Karpas-422 (cell line): ENCODE results near the gene EVI5. TPM values are rescaled to one million over a fixed set of nuclear protein-coding genes. Genes with fewer than 3 reads are reported as not detected.

Experiments used
- DNase-seq: peaks from one replicate; pipeline ENCODE4 v3.0.0-alpha.2; 2015
- H2AFZ ChIP-seq: fragments of 200-600 bp; sonication (generic); 2 replicates; pipeline ENCODE4 v1.6.1; 2014; ENCODE audit warnings: antibody characterized with exemption, low read length, mixed read lengths
- H3K27ac ChIP-seq: fragments of 200-600 bp; sonication (generic); 2 replicates; pipeline ENCODE4 v1.5.1; 2014; ENCODE audit warnings: mild to moderate bottlenecking, low read length, moderate library complexity
- H3K27me3 ChIP-seq: fragments of 200-600 bp; sonication (generic); 2 replicates; pipeline ENCODE4 v1.6.1; 2014; ENCODE audit warnings: low read length, mixed read lengths
- H3K36me3 ChIP-seq: fragments of 200-600 bp; sonication (generic); 2 replicates; pipeline ENCODE4 v1.6.1; 2014; ENCODE audit warnings: low read length, mixed read lengths; ENCODE audit not compliant: insufficient read depth
- H3K4me1 ChIP-seq: fragments of 200-600 bp; sonication (generic); 2 replicates; pipeline ENCODE4 v1.6.1; 2014; ENCODE audit warnings: mild to moderate bottlenecking, low read length, mixed read lengths
- H3K4me2 ChIP-seq: fragments of 200-600 bp; sonication (generic); 2 replicates; pipeline ENCODE4 v1.6.1; 2014; ENCODE audit warnings: low read length, low read depth, mild to moderate bottlenecking; ENCODE audit not compliant: poor library complexity, severe bottlenecking
- H3K4me3 ChIP-seq: fragments of 200-600 bp; sonication (generic); 2 replicates; pipeline ENCODE4 v1.5.1; 2014; ENCODE audit warnings: mild to moderate bottlenecking, antibody characterized with exemption, low read length, mixed read lengths
- H3K79me2 ChIP-seq: fragments of 200-600 bp; sonication (generic); 2 replicates; pipeline ENCODE4 v1.6.1; 2014; ENCODE audit warnings: mild to moderate bottlenecking, low read length, mixed read lengths
- H3K9ac ChIP-seq: fragments of 200-600 bp; sonication (generic); 2 replicates; pipeline ENCODE4 v1.6.0; 2014; ENCODE audit warnings: low read length
- H3K9me2 ChIP-seq: fragments of 200-600 bp; sonication (generic), shearing (Covaris generic); replicated peaks from 2 replicates; pipeline ENCODE4 v1.6.0; 2014; ENCODE audit warnings: mild to moderate bottlenecking, low read length, moderate library complexity; ENCODE audit not compliant: insufficient read depth
- H3K9me3 ChIP-seq: fragments of 300-700, 200-600 bp; sonication (generic); 2 replicates; pipeline ENCODE4 v1.6.1; 2014; ENCODE audit warnings: low read length, mixed read lengths
- H4K20me1 ChIP-seq: fragments of 200-600 bp; sonication (generic); 2 replicates; pipeline ENCODE4 v1.6.1; 2014; ENCODE audit warnings: mild to moderate bottlenecking, antibody characterized with exemption, low read length, low read depth; ENCODE audit not compliant: insufficient read depth
- total RNA-seq: library from RNA; depleted of rRNA; stranded (reverse); fragments of >200 nt; shearing (Covaris generic); gene quantifications from 2 replicates; pipeline ENCODE4 v1.2.3, GENCODE V29; 2014; ENCODE audit warnings: low replicate concordance; rRNA removed

Gene EVI5
- 11.4 and 37.1 TPM in 2 replicates for total RNA-seq

- Histone ChIP-seq H3K4me3 (peak within 1 kb of the TSS; percentile 78), H2AFZ (peak within 1 kb of the TSS; percentile 86), H4K20me1 (no peaks in the 10 kb centered on the region), H3K36me3 (no peaks in the 10 kb centered on the region), H3K9me3 (no peaks in the 10 kb centered on the region), H3K27ac (no peak within 1 kb of the TSS), H3K9ac (peak within 1 kb of the TSS; percentile 87), H3K27me3 (no peaks in the 10 kb centered on the region; the same call in 1 of the 2 replicates), H3K4me2 (peak within 1 kb of the TSS; percentile 93), H3K79me2 (peaks cover 37% of the 10 kb centered on the region), H3K4me1 (peaks cover 12% of the 10 kb centered on the region), H3K9me2 (no peaks in the 10 kb centered on the region)
- DNase-seq = peak; percentile 98
Observed at GRCh38 chr1:92784639-92785500, at the start of gene EVI5. TSS of gene EVI5 (minus strand) at chr1:92785108. CDS start at chr1:92736546, 48,562 bp downstream.

DNA sequence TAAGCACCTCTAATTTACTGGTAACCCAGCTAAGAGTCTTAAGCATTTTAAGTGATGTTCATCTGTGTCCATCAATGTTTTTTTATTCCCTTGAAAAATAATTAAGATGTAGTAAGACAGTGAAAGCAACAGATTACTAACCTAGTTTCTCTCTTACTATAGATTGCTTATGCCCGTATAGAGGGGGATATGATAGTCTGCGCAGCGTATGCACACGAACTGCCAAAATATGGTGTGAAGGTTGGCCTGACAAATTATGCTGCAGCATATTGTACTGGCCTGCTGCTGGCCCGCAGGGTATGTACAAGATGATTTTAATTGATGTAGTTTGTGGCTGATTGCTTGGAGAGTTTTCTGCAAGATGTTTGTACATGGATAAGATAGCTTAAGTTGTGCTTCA lies 49.7 kb upstream of the EVI5 start:
- H2AFZ ChIP-seq = no peak overlapping the region
- peaks cover 74% of the 10 kb centered on the region for H4K20me1 ChIP-seq
- no peaks in the 10 kb centered on the region for H3K9me3 ChIP-seq
- no peaks in the 10 kb centered on the region for H3K27me3 ChIP-seq
- no peaks in the 10 kb centered on the region for H3K9me2 ChIP-seq
- H3K4me2 ChIP-seq = peak overlapping the region; percentile 89
- H3K79me2 ChIP-seq = peaks cover 76% of the 10 kb centered on the region
- H3K27ac ChIP-seq = no peak overlapping the region
- DNase-seq = peak; percentile 31
- peaks cover 70% of the 10 kb centered on the region for H3K36me3 ChIP-seq
- peak overlapping the region; percentile 98; the same call in 1 of the 2 replicates for H3K4me3 ChIP-seq
- H3K4me1 ChIP-seq = peaks cover 58% of the 10 kb centered on the region
- H3K9ac ChIP-seq = no peak overlapping the region

DNA sequence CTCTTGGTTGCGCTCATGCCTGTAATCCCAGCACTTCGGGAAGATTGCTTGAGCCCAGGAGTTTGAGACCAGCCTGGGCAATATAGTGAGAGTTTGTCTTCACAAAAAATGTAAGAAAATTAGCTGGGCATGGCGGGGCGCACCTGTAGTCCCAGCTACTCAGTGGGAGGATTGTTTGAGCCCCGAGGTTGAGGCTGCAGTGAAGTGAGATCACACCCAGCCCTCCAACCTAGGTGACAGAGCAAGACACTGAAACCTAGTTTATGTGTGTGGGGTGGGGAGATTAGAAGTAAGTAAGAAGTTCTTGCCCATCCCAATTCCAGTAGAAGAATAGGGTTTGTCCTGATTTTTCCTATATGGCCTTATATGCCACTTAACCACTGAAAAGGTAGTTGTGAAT lies 48.9 kb upstream of the EVI5 start:
- Histone ChIP-seq H3K27ac (no peak overlapping the region; the same call in 1 of the 2 replicates), H3K9me2 (no peaks in the 10 kb centered on the region), H3K36me3 (peaks cover 64% of the 10 kb centered on the region), H3K9ac (peak overlapping the region; percentile 97), H3K9me3 (no peaks in the 10 kb centered on the region), H4K20me1 (peaks cover 66% of the 10 kb centered on the region), H3K27me3 (no peaks in the 10 kb centered on the region), H3K4me2 (peak overlapping the region; percentile 89), H3K79me2 (peaks cover 69% of the 10 kb centered on the region), H3K4me3 (peak overlapping the region; percentile 98), H3K4me1 (peaks cover 58% of the 10 kb centered on the region), H2AFZ (no peak overlapping the region)
- DNase-seq = peak; percentile 40

DNA sequence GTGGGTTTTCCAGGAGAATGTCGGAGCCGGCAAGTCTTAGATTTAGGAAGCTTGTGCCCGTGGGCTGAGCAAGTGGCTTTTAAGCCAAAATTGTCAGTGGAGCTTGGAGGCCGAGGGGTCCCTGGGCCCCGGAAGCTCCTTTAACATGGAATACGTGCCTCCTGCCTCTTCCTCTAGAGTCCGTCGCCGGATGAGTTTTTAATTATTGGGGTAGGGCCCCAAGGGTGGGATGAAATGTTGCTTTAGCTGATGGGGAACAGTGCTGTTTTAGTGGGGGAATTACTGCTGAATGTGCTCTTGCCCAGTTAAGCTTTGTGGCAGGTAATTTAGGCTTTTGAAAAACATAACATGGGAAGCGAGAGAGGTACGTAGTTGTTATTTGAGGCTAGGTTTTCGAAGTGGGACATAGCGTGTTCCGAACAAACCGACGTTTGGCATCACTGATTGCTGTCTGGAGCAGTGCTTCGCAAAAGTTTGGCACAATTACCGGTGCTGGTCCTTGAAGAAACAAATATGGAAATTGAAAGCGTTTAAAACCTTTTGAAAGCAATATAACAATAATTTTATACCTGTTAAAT lies 47.7 kb upstream of the EVI5 start:
- Histone ChIP-seq H3K9me2 (no peaks in the 10 kb centered on the region), H3K36me3 (peaks cover 52% of the 10 kb centered on the region), H3K27me3 (no peaks in the 10 kb centered on the region), H2AFZ (no peak overlapping the region), H3K27ac (peak overlapping the region; percentile 86), H3K4me3 (peak overlapping the region; percentile 98), H3K79me2 (peaks cover 58% of the 10 kb centered on the region), H3K4me2 (peak overlapping the region; percentile 89), H3K4me1 (peaks cover 48% of the 10 kb centered on the region), H3K9me3 (no peaks in the 10 kb centered on the region), H3K9ac (peak overlapping the region; percentile 97), H4K20me1 (peaks cover 55% of the 10 kb centered on the region)
- peak; percentile 50 for DNase-seq

DNA sequence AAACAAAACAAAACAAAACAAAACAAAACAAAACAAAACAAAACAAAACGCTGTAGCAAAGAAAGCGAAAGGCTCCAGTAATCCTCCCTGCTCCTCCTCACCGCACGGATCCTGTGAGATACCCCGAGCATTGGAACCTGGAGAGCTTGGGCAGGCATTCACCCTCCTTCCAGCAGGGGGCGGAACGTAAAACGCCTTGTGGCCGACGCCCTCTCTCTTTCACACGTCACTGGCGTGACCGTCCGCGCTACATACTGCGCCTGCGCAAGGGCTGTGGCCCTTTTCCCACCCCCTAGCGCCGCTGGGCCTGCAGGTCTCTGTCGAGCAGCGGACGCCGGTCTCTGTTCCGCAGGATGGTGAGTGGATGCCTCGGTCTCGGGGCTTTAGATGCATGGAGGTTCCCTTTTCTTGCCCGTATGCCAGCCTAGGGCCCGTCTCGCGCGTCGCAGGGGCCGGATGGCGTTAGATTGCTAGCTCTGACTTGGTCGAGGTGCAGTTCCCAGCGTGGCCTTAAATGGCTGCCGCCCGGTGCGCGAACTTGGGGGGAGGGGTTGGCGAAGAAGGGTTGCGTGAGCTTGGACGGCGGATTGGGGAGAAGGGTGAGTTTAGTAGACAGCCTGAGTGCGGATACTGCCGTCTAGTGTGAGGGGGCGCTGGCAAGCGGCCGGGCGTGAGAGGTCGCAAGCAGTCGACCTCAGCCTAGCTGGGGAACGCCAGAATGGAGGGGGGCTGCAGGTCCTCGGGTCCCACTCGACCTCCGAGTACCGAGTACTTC lies 47.0 kb upstream of the EVI5 start, which contains the start of gene RPL5:
TSS of gene RPL5 (plus strand) at position 279 of the 775 bp plus-strand sequence. CDS start at position 354, 75 bp downstream.
- Histone ChIP-seq H3K27ac (peak within 1 kb of the TSS; percentile 86), H4K20me1 (peaks cover 48% of the 10 kb centered on the region), H3K9ac (peak within 1 kb of the TSS; percentile 97), H2AFZ (peak within 1 kb of the TSS; percentile 22; the same call in 1 of the 2 replicates), H3K4me2 (peak within 1 kb of the TSS; percentile 89), H3K9me2 (no peaks in the 10 kb centered on the region), H3K9me3 (no peaks in the 10 kb centered on the region), H3K27me3 (no peaks in the 10 kb centered on the region), H3K4me1 (peaks cover 42% of the 10 kb centered on the region), H3K79me2 (peaks cover 51% of the 10 kb centered on the region), H3K36me3 (peaks cover 45% of the 10 kb centered on the region), H3K4me3 (peak within 1 kb of the TSS; percentile 98)
- DNase-seq = peak; percentile 99

GRCh38 chr1:92831368-92831761 lies 46.5 kb upstream of the EVI5 start:
- Histone ChIP-seq H3K79me2 (peaks cover 46% of the 10 kb centered on the region), H3K4me2 (peak overlapping the region; percentile 63), H4K20me1 (peaks cover 42% of the 10 kb centered on the region), H3K4me1 (peaks cover 37% of the 10 kb centered on the region), H3K36me3 (peaks cover 39% of the 10 kb centered on the region), H3K9me3 (no peaks in the 10 kb centered on the region), H3K4me3 (peak overlapping the region; percentile 98; the same call in 1 of the 2 replicates), H2AFZ (peak overlapping the region; percentile 22; the same call in 1 of the 2 replicates), H3K9ac (peak overlapping the region; percentile 33), H3K27ac (no peak overlapping the region), H3K9me2 (no peaks in the 10 kb centered on the region), H3K27me3 (no peaks in the 10 kb centered on the region)
- DNase-seq = no peak

DNA sequence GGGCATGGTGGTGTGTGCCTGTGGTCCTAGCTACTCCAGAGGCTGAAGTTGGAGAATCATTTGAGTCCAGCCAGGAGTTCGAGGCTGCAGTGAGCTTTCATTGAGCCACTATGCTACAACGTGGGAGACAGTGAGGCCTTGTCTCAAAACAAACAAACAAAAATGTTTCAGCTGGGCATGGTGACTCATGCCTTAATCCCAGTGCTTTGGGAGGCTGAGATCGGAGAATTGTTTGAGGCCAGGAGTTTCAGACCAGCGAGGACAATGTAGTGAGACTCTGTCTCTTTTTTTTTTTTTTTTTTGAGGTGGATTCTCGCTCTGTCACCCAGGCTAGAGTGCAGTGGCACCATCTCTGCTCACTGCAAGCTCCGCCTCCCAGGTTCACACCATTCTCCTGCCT lies 41.9 kb upstream of the EVI5 start:
- H3K9me2 ChIP-seq = no peaks in the 10 kb centered on the region
- H4K20me1 ChIP-seq = no peaks in the 10 kb centered on the region
- H3K27ac ChIP-seq = no peak overlapping the region
- no peaks in the 10 kb centered on the region for H3K9me3 ChIP-seq
- no peak overlapping the region for H3K4me2 ChIP-seq
- H3K79me2 ChIP-seq = no peaks in the 10 kb centered on the region
- H3K4me3 ChIP-seq = no peak overlapping the region
- no peaks in the 10 kb centered on the region for H3K27me3 ChIP-seq
- no peaks in the 10 kb centered on the region for H3K36me3 ChIP-seq
- H3K4me1 ChIP-seq = peaks cover 7% of the 10 kb centered on the region
- DNase-seq = no peak
- no peak overlapping the region for H2AFZ ChIP-seq
- H3K9ac ChIP-seq = no peak overlapping the region
